OCI-LY1 (cell line): Measurements from ENCODE around the gene FKRP.
"Not testable (repeated sequence)": the region's sequence is repeated elsewhere in the genome, so short reads cannot be mapped to it uniquely, and the experiment has no call there.

Experiments used
- H2AFZ ChIP-seq: fragments of 200-600 bp; sonication (generic), shearing (Covaris generic); 2 replicates; pipeline ENCODE4 v1.6.0; 2014; ENCODE audit warnings: antibody characterized with exemption, mild to moderate bottlenecking, low read length
- H3F3A ChIP-seq: fragments of 200-600 bp; sonication (generic), shearing (Covaris generic); 2 replicates; pipeline ENCODE4 v1.6.0; 2014; ENCODE audit warnings: mild to moderate bottlenecking, antibody characterized with exemption, low read length, moderate library complexity; ENCODE audit not compliant: insufficient read depth
- H3K27ac ChIP-seq: fragments of 200-600 bp; sonication (generic); 2 replicates; pipeline ENCODE4 v1.5.1; 2014; ENCODE audit warnings: low read length, mixed run types, mild to moderate bottlenecking, low read depth; ENCODE audit not compliant: poor library complexity, severe bottlenecking
- H3K27me3 ChIP-seq: fragments of 200-600 bp; sonication (generic); 2 replicates; pipeline ENCODE4 v1.6.0; 2014; ENCODE audit warnings: antibody characterized with exemption, mild to moderate bottlenecking, low read length, moderate library complexity; ENCODE audit not compliant: insufficient read depth
- H3K36me3 ChIP-seq: fragments of 200-600 bp; sonication (generic); 2 replicates; pipeline ENCODE4 v1.6.1; 2014; ENCODE audit warnings: mild to moderate bottlenecking, antibody characterized with exemption, low read length, moderate library complexity, mixed read lengths; ENCODE audit not compliant: insufficient read depth
- H3K4me1 ChIP-seq: fragments of 200-600 bp; sonication (generic); 2 replicates; pipeline ENCODE4 v1.5.1; 2014; ENCODE audit warnings: mild to moderate bottlenecking, low read length, moderate library complexity; ENCODE audit not compliant: insufficient read depth, severe bottlenecking
- H3K4me2 ChIP-seq: fragments of 200-600 bp; sonication (generic), shearing (Covaris generic); 2 replicates; pipeline ENCODE4 v1.6.1; 2014; ENCODE audit warnings: low read length
- H3K4me3 ChIP-seq: fragments of 200-600 bp; sonication (generic); 2 replicates; pipeline ENCODE4 v1.5.1; 2014; ENCODE audit warnings: low read length, low read depth, mild to moderate bottlenecking, mixed read lengths; ENCODE audit not compliant: poor library complexity, severe bottlenecking
- H3K79me2 ChIP-seq: fragments of 200-600 bp; shearing (Covaris generic); 2 replicates; pipeline ENCODE4 v1.6.1; 2016; ENCODE audit warnings: mixed run types, low read length, mixed read lengths; ENCODE audit not compliant: insufficient read depth
- H3K9ac ChIP-seq: fragments of 200-600 bp; sonication (generic), shearing (Covaris generic); 2 replicates; pipeline ENCODE4 v1.6.1; 2014; ENCODE audit warnings: mild to moderate bottlenecking, low read length, mixed read lengths
- H3K9me2 ChIP-seq: fragments of 200-600 bp; sonication (generic), shearing (Covaris generic); 2 replicates; pipeline ENCODE4 v1.6.1; 2014; ENCODE audit warnings: low read depth, mild to moderate bottlenecking, low read length, mixed read lengths
- H3K9me3 ChIP-seq: fragments of 200-600 bp; shearing (Covaris generic); 2 replicates; pipeline ENCODE4 v1.6.1; 2014; ENCODE audit warnings: low read length, mixed read lengths
- H4K20me1 ChIP-seq: fragments of 200-600 bp; sonication (generic), shearing (Covaris generic); 2 replicates; pipeline ENCODE4 v1.6.0; 2016; ENCODE audit warnings: mild to moderate bottlenecking, low read length; ENCODE audit not compliant: insufficient read depth
- CTCF ChIP-seq: fragments of 200-600 bp; sonication (generic), shearing (Covaris generic); IDR thresholded peaks from 2 replicates; pipeline ENCODE4 v1.5.1; 2017; ENCODE audit warnings: mild to moderate bottlenecking, antibody characterized with exemption, low read length, moderate library complexity, mixed read lengths
- EZH2 ChIP-seq: fragments of 200-600 bp; sonication (generic), shearing (Covaris generic); IDR thresholded peaks from 2 replicates; pipeline ENCODE4 v1.8.0; 2017; ENCODE audit warnings: borderline replicate concordance, mixed run types, mild to moderate bottlenecking, antibody characterized with exemption, low read length, moderate library complexity, mixed read lengths

The FKRP gene

GRCh38 chr19:46803555-46803954 is 57.7 kb downstream of the FKRP start:
- H3F3A ChIP-seq, result no peaks in the 10 kb centered on the region
- no peaks in the 10 kb centered on the region for H3K79me2 ChIP-seq
- no peak overlapping the region for H3K4me3 ChIP-seq
- no peaks in the 10 kb centered on the region for H4K20me1 ChIP-seq
- H3K9ac ChIP-seq, result no peak overlapping the region
- TF ChIP-seq EZH2 (no peak), CTCF (no peak)
- no peaks in the 10 kb centered on the region; the same call in 1 of the 2 replicates for H3K27me3 ChIP-seq
- no peak overlapping the region for H3K4me2 ChIP-seq
- no peaks in the 10 kb centered on the region for H3K9me2 ChIP-seq
- H3K4me1 ChIP-seq, result no peaks in the 10 kb centered on the region
- no peaks in the 10 kb centered on the region for H3K9me3 ChIP-seq
- no peaks in the 10 kb centered on the region for H3K36me3 ChIP-seq
- H3K27ac ChIP-seq, result no peak overlapping the region
- no peak overlapping the region for H2AFZ ChIP-seq

GRCh38 chr19:46804432-46804831 is 58.6 kb downstream of the FKRP start:
- not testable (repeated sequence) for H3K4me1 ChIP-seq, H3K9me2 ChIP-seq, H3K4me3 ChIP-seq, H3K9me3 ChIP-seq, H3F3A ChIP-seq, H3K36me3 ChIP-seq, H4K20me1 ChIP-seq, H3K9ac ChIP-seq, H2AFZ ChIP-seq, H3K27ac ChIP-seq, H3K4me2 ChIP-seq, H3K27me3 ChIP-seq, H3K79me2 ChIP-seq

- Histone ChIP-seq H3K4me1 (no peaks in the 10 kb centered on the region), H3K9me3 (no peaks in the 10 kb centered on the region), H3K27me3 (no peaks in the 10 kb centered on the region), H4K20me1 (no peaks in the 10 kb centered on the region), H3K9me2 (no peaks in the 10 kb centered on the region), H3F3A (no peaks in the 10 kb centered on the region), H3K9ac (no peak overlapping the region), H3K36me3 (no peaks in the 10 kb centered on the region), H3K4me2 (no peak overlapping the region), H3K4me3 (no peak overlapping the region), H3K79me2 (no peaks in the 10 kb centered on the region), H2AFZ (no peak overlapping the region), H3K27ac (no peak overlapping the region)
- TF ChIP-seq EZH2 (no peak), CTCF (no peak)
Observed at GRCh38 chr19:46806656-46807055, 60.8 kb downstream of the FKRP start.
